Mucosa of descending colon (tissue), 3 donors: ENCODE results near the gene MVB12B. TPM values are rescaled to one million over a fixed set of nuclear protein-coding genes. Genes with fewer than 3 reads are reported as not detected.

Experiments
- ATAC-seq: fragments of 200-7000 bp; cut with Tn5 transposase; one replicate; pipeline ENCODE4 v1.9.1; 2020; ENCODE audit warnings: mild to moderate bottlenecking, moderate library complexity
- DNase-seq, 3 donors: peaks; one replicate each; pipeline ENCODE4 v3.0.0-alpha.2; 2020
- H3K36me3 ChIP-seq: fragments of 200-600 bp; one replicate; pipeline ENCODE4 v1.8.0; 2021; ENCODE audit warnings: low read depth, mild to moderate bottlenecking
- H3K4me1 ChIP-seq: fragments of 200-600 bp; one replicate; pipeline ENCODE4 v1.8.0; 2021; ENCODE audit warnings: low read depth, mild to moderate bottlenecking
- H3K4me3 ChIP-seq: fragments of 200-600 bp; one replicate; pipeline ENCODE4 v1.8.0; 2021; ENCODE audit warnings: mild to moderate bottlenecking
- H3K9me3 ChIP-seq: fragments of 200-600 bp; one replicate; pipeline ENCODE4 v1.8.0; 2021; ENCODE audit warnings: mild to moderate bottlenecking
- CTCF ChIP-seq: fragments of 200-600 bp; IDR thresholded peaks from one replicate; pipeline ENCODE4 v1.8.0; 2022; ENCODE audit warnings: antibody characterized with exemption, mild to moderate bottlenecking
- intact Hi-C, 2 donors: fragments of 100-400 bp; cut with DNase I in 1 of 2; cut with micrococcal nuclease in 1 of 2; formaldehyde crosslinking; loops; one replicate each; pipeline versions ENCODE4 v1.11.0 to v1.11.1; 2022; cut with DNase I, micrococcal nuclease
- total RNA-seq, 3 donors: library from RNA; stranded (reverse); fragmentation: NEBNext Ultra II Directional in 2 of 3; extraction: Animal tissue kit (Norgen Biotek cat#: 25700) in 2 of 3; gene quantifications; one replicate each; pipeline versions ENCODE4 v1.2.1 to v1.2.4, GENCODE V29; 2021 to 2023
- donor health status: DM: no; HTN: no; CAD: no; lungs with moderate emphysema.
- donor health status: DM: no; HTN: no; CAD: no.
- donor health status: DM: no; HTN: yes; CAD: no.

Gene MVB12B
- total RNA-seq, 3 donors from 2014 or later: 16.8 to 26.4 (median 21.6) TPM

DNA sequence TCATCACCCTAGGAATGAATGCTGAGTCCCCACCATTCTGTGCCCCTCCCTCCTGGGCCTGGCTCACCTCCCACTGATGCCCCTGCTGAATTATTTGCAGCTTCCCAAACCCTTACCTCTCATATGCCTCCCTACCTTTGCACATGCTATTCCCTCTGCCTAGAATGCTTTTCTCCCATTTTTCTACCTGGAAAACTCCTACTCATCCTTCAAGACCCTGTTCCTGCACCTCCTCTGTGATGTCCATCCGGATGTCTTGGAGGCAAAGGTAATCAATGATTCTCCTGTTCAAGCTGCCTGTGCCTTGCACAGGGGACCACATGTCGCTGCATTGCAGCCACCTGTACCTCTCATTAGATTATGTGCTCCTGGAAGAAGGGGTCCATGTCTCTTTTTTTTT, 182.3 kb downstream of the MVB12B start:
- TF ChIP-seq CTCF: no peak
- Histone ChIP-seq H3K4me1 (no peaks in the 10 kb centered on the region), H3K36me3 (no peaks in the 10 kb centered on the region), H3K9me3 (no peaks in the 10 kb centered on the region), H3K4me3 (no peak overlapping the region)
- intact Hi-C loops: loop anchor here in 1 of 2 donors (10.0 kb wide), 1 partner anchor 46 kb away; no protein-coding TSS in a partner anchor
- no peak for DNase-seq
- ATAC-seq: no peak

DNA sequence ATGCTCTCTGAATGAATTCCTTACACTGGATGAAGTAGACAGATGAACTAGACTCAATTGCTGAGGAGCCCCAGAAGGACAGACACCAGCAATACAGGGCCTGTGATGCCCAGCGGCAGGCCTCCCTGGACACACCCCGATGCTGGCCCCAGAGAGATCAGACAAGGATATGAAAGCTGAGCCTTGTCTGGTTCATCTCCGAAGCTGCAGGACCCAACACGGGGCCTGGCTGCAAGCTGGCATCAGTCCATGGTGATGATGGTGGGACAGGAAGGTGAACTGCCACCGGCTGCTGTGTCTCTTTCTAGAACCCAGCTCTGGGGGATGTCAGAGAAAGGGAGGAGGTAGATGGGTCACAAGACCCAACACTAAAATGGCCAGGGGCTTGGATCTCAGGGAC, 183.1 kb downstream of the MVB12B start:
- H3K9me3 ChIP-seq: no peaks in the 10 kb centered on the region
- TF ChIP-seq CTCF: no peak
- no peaks in the 10 kb centered on the region for H3K36me3 ChIP-seq
- intact Hi-C loops: loop anchor here in 1 of 2 donors (10.0 kb wide), 1 partner anchor 45 kb away; no protein-coding TSS in a partner anchor
- H3K4me3 ChIP-seq: no peak overlapping the region
- no peak for ATAC-seq
- no peak for DNase-seq
- H3K4me1 ChIP-seq: no peaks in the 10 kb centered on the region

GRCh38 chr9:126510564-126510963, 183.9 kb downstream of the MVB12B start:
- ATAC-seq (no peak), DNase-seq (peak in 1 of 3 donors; percentile 21)
- H3K36me3 ChIP-seq: no peaks in the 10 kb centered on the region
- TF ChIP-seq CTCF: no peak
- intact Hi-C loops: no loop called here
- H3K4me1 ChIP-seq: no peaks in the 10 kb centered on the region
- no peak overlapping the region for H3K4me3 ChIP-seq
- no peaks in the 10 kb centered on the region for H3K9me3 ChIP-seq

DNA sequence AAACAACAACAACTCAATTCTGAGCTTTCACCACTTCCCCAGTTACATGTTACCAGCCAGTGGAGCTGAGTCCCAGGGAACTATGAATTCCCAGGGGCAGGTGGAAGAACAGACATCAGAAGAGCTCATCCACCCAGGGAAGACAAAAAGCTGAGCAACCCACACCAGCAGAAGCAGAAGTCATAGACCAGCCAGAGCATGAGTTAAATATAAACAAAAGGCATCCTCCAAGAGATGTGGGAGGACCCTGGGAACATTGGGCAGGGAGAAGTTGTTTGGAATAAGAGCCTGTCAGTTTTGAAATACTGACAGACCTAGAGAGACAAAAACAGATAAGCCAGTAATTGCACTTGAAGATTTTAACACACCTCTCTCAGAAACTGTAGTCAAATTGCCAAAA, 184.8 kb downstream of the MVB12B start:
- Histone ChIP-seq H3K4me1 (no peaks in the 10 kb centered on the region), H3K36me3 (no peaks in the 10 kb centered on the region), H3K9me3 (no peaks in the 10 kb centered on the region), H3K4me3 (no peak overlapping the region)
- ATAC-seq: no peak
- no peak for DNase-seq
- intact Hi-C loops: no loop called here
- TF ChIP-seq CTCF: no peak

DNA sequence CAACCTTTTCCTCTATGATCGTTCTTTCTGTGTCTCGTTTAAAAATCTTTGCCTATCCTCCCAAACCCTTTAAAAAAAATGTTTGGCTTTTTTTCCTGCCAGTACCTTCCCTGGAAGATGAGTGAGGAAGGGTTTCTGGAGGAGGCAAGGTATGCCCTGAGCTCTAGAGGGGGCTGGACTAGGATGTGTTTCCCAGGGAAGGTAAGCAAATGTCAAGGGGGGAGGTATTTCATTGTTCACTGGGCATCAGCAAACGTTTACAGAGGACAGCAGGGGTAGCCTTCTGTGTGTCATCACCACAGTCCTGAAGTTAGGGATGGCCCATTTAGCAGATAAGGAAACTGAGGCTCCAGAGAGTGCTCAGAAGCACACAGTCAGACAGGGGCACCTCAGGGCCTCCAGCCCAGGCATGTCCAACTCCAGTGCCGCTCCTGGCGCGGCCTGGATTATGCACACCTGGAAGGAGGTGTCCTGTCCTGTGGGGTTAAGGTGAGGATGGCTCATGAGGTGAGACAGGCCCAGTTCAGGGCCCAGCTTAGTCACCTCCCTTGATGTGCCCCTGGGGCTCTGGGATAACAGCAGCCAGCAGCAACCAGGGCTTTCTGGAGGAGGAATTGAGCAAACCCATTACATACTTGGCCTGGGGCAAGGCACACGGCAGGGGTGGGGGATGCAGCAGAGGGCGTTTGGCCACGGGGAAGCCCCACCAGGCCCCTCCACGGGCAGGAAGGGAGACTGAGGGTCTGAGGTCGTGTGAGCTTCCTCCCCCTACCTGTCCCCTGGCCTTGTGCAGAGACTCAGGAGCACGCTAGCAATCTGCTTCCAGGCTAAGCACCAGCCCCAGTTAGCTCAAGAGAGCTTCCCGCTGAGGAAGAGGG, 186.8 kb downstream of the MVB12B start:
- no peaks in the 10 kb centered on the region for H3K4me1 ChIP-seq
- H3K9me3 ChIP-seq: no peaks in the 10 kb centered on the region
- TF ChIP-seq CTCF: no peak
- H3K36me3 ChIP-seq: no peaks in the 10 kb centered on the region
- no peak overlapping the region for H3K4me3 ChIP-seq
- ATAC-seq (no peak), DNase-seq (no peak)
- intact Hi-C loops: no loop called here
